Colonic mucosa (tissue), 4 donors: ENCODE measurements around the gene SOX5. TPM values are rescaled to one million over a fixed set of nuclear protein-coding genes. Genes with fewer than 3 reads are reported as not detected.
A peak's percentile ranks its signal among the peaks of the same experiment; 100 is the strongest.

Source experiments
- DNase-seq: peaks from one replicate; pipeline ENCODE4 v3.0.0-alpha.2; 2020
- H3K27ac ChIP-seq: fragments of 200-600 bp; one replicate; pipeline ENCODE4 v1.8.0; 2021
- H3K27me3 ChIP-seq: fragments of 200-600 bp; one replicate; pipeline ENCODE4 v1.8.0; 2021
- H3K36me3 ChIP-seq: fragments of 200-600 bp; one replicate; pipeline ENCODE4 v1.8.0; 2021
- H3K4me1 ChIP-seq: fragments of 200-600 bp; one replicate; pipeline ENCODE4 v1.8.0; 2021; ENCODE audit warnings: mild to moderate bottlenecking
- H3K4me3 ChIP-seq: fragments of 200-600 bp; one replicate; pipeline ENCODE4 v1.8.0; 2021
- H3K9ac ChIP-seq, 2 donors: one replicate each; pipeline ENCODE4 v1.7.0; 2013; ENCODE audit warnings: control low read depth in 2 of 2, low read depth in 2 of 2, low read length in 2 of 2
- H3K9me3 ChIP-seq: fragments of 200-600 bp; one replicate; pipeline ENCODE4 v1.8.0; 2021
- CTCF ChIP-seq: fragments of 200-600 bp; IDR thresholded peaks from one replicate; pipeline ENCODE4 v1.8.0; 2022; ENCODE audit warnings: antibody characterized with exemption, mild to moderate bottlenecking
- intact Hi-C: fragments of 100-400 bp; cut with DNase I; formaldehyde crosslinking; loops from one replicate; pipeline ENCODE4 v1.14.1; 2022
- total RNA-seq, 2 donors: library from RNA; stranded (reverse); fragmentation: NEBNext Ultra II Directional in 1 of 2; extraction: Animal tissue kit (Norgen Biotek cat#: 25700) in 1 of 2; gene quantifications; one replicate each; pipeline ENCODE4 v1.2.1, GENCODE V29; 2021
- donor health status: healthy.
- donor health status: DM: no; HTN: no; CAD: no.
- donor health status: DM: no; HTN: no; CAD: no.

SOX5 gene
- total RNA-seq, 2 donors from 2014 or later: 1.1 to 1.6 TPM

- intact Hi-C loops: no loop called here
- Histone ChIP-seq H3K36me3 (no peaks in the 10 kb centered on the region), H3K27me3 (no peaks in the 10 kb centered on the region), H3K27ac (no peak overlapping the region), H3K9me3 (no peaks in the 10 kb centered on the region), H3K4me1 (no peaks in the 10 kb centered on the region), H3K9ac (no peak overlapping the region), H3K4me3 (no peak overlapping the region)
- DNase-seq: no peak
- no peak for TF ChIP-seq CTCF
These were observed 4.9 kb upstream of the SOX5 start for GRCh38 chr12:23954332-23954731.

GRCh38 chr12:23952071-23952470, 2.6 kb upstream of the SOX5 start:
- no peaks in the 10 kb centered on the region for H3K9me3 ChIP-seq
- no peak for DNase-seq
- no peaks in the 10 kb centered on the region for H3K36me3 ChIP-seq
- H3K4me3 ChIP-seq: no peak overlapping the region
- H3K9ac ChIP-seq: no peak overlapping the region
- H3K27ac ChIP-seq: no peak overlapping the region
- TF ChIP-seq CTCF: no peak
- intact Hi-C loops: no loop called here
- no peaks in the 10 kb centered on the region for H3K4me1 ChIP-seq
- H3K27me3 ChIP-seq: no peaks in the 10 kb centered on the region

- Histone ChIP-seq H3K27ac (no peak overlapping the region), H3K27me3 (no peaks in the 10 kb centered on the region)
- intact Hi-C loops: no loop called here
These were observed 1.4 kb upstream of the SOX5 start for GRCh38 chr12:23950775-23951451.

GRCh38 chr12:23950210-23950774, 822 bp upstream of the SOX5 start:
- no peak for DNase-seq
- no peaks in the 10 kb centered on the region for H3K4me1 ChIP-seq
- H3K9ac ChIP-seq: no peak overlapping the region
- H3K9me3 ChIP-seq: no peaks in the 10 kb centered on the region
- H3K4me3 ChIP-seq: peak overlapping the region; percentile 12
- no peaks in the 10 kb centered on the region for H3K36me3 ChIP-seq
- intact Hi-C loops: no loop called here
- no peak overlapping the region for H3K27ac ChIP-seq
- no peaks in the 10 kb centered on the region for H3K27me3 ChIP-seq
- TF ChIP-seq CTCF: no peak

More at GRCh38 chr12:23950775-23951451, 1.4 kb upstream of the SOX5 start:
- H3K4me3 ChIP-seq: peak overlapping the region; percentile 12
- no peaks in the 10 kb centered on the region for H3K9me3 ChIP-seq
- DNase-seq: no peak
- TF ChIP-seq CTCF: no peak
- no peaks in the 10 kb centered on the region for H3K4me1 ChIP-seq
- H3K9ac ChIP-seq: no peak overlapping the region
- no peaks in the 10 kb centered on the region for H3K36me3 ChIP-seq

GRCh38 chr12:23948291-23948690, 1.2 kb downstream of the SOX5 start:
- Histone ChIP-seq H3K9me3 (no peaks in the 10 kb centered on the region), H3K36me3 (no peaks in the 10 kb centered on the region), H3K27ac (no peak overlapping the region), H3K4me1 (no peaks in the 10 kb centered on the region), H3K27me3 (no peaks in the 10 kb centered on the region), H3K9ac (no peak overlapping the region), H3K4me3 (no peak overlapping the region)
- no peak for DNase-seq
- no peak for TF ChIP-seq CTCF
- intact Hi-C loops: no loop called here
